GM18517 (cell line): ENCODE measurements around the gene GPR143.
"Not testable (repeated sequence)": the region's sequence is repeated elsewhere in the genome, so short reads cannot be mapped to it uniquely, and the experiment has no call there.

Source experiments
- ATAC-seq: cut with Tn5 transposase; IDR thresholded peaks from one replicate; pipeline ENCODE4 v1.9.1; 2021; ENCODE audit warnings: mild to moderate bottlenecking, moderate library complexity; ENCODE audit not compliant: unreplicated experiment

GPR143 gene

GRCh38 chrX:9765737-9766097, at the start of gene GPR143:
Gene GPR143, minus strand, starts transcription at chrX:9765847. Its CDS starts 30 bp downstream, at chrX:9765817.
- no peak for ATAC-seq

- not testable (repeated sequence) for ATAC-seq
These were observed 45.4 kb upstream of the GPR143 start for GRCh38 chrX:9811086-9811485.

- not testable (repeated sequence) for ATAC-seq
These were observed 44.2 kb upstream of the GPR143 start for GRCh38 chrX:9809876-9810275.

GRCh38 chrX:9807355-9808182, 41.9 kb upstream of the GPR143 start:
- ATAC-seq: no peak

- ATAC-seq: no peak
These were observed 40.3 kb upstream of the GPR143 start for GRCh38 chrX:9805956-9806355.

- ATAC-seq: no peak
These were observed 38.8 kb upstream of the GPR143 start for GRCh38 chrX:9804444-9804843.

GRCh38 chrX:9802737-9803136, 37.1 kb upstream of the GPR143 start:
- ATAC-seq: no peak

GRCh38 chrX:9797384-9798360, 32.0 kb upstream of the GPR143 start:
- no peak for ATAC-seq

- no peak for ATAC-seq
These were observed 28.8 kb upstream of the GPR143 start for GRCh38 chrX:9794495-9794894.

GRCh38 chrX:9790866-9791265, 25.2 kb upstream of the GPR143 start:
- no peak for ATAC-seq

- no peak for ATAC-seq
These were observed 23.9 kb upstream of the GPR143 start for GRCh38 chrX:9789555-9789954.

GRCh38 chrX:9788911-9789310, 23.3 kb upstream of the GPR143 start:
- no peak for ATAC-seq

GRCh38 chrX:9786798-9787635, 21.4 kb upstream of the GPR143 start:
- ATAC-seq: no peak

GRCh38 chrX:9785944-9786797, 20.5 kb upstream of the GPR143 start, which contains the start of gene SHROOM2:
Gene SHROOM2, plus strand, starts transcription at chrX:9786429. Its CDS starts 117 bp downstream, at chrX:9786546.
- ATAC-seq: no peak

- ATAC-seq: no peak
These were observed 19.8 kb upstream of the GPR143 start for GRCh38 chrX:9785254-9785943.

- no peak for ATAC-seq
These were observed 18.7 kb upstream of the GPR143 start for GRCh38 chrX:9784332-9784731.

GRCh38 chrX:9781941-9782340, 16.3 kb upstream of the GPR143 start:
- ATAC-seq: no peak

GRCh38 chrX:9775930-9776329, 10.3 kb upstream of the GPR143 start:
- ATAC-seq: no peak

GRCh38 chrX:9772943-9773342, 7.3 kb upstream of the GPR143 start:
- ATAC-seq: no peak
